Body of pancreas (tissue), 4 donors: ENCODE data around the gene ARMS2. TPM values are rescaled to one million over a fixed set of nuclear protein-coding genes. Genes with fewer than 3 reads are reported as not detected.

Experiments used
- ATAC-seq: fragments of 150-250 bp; one replicate; pipeline ENCODE4 v1.9.1; 2016
- DNase-seq, 4 donors: peaks; one replicate each; pipeline ENCODE4 v3.0.0-alpha.2; 2019
- H3K27ac ChIP-seq, 4 donors: fragments of 200-600 bp; sonication (generic); 1 replicate in 3 of 4; 2 replicates in 1 of 4; pipeline versions ENCODE4 v1.5.1 to v1.6.1; 2016 to 2019; ENCODE audit warnings: mild to moderate bottlenecking in 1 of 4, mixed read lengths in 1 of 4, moderate library complexity in 1 of 4
- H3K27me3 ChIP-seq, 2 donors: fragments of 200-600 bp; sonication (generic); one replicate each; pipeline ENCODE4 v1.6.0; 2016; ENCODE audit warnings: mild to moderate bottlenecking in 1 of 2
- H3K36me3 ChIP-seq, 2 donors: fragments of 200-600 bp; sonication (generic); replicated peaks in 1 of 2; 2 replicates each; pipeline ENCODE4 v1.5.1; 2016; ENCODE audit warnings: low read depth in 2 of 2; ENCODE audit not compliant: insufficient read depth in 1 of 2
- H3K4me1 ChIP-seq: fragments of 200-600 bp; sonication (generic); one replicate; pipeline ENCODE4 v1.6.0; 2016
- H3K4me3 ChIP-seq, 2 donors: fragments of 200-600 bp; sonication (generic); 1 replicate in 1 of 2; 2 replicates in 1 of 2; pipeline ENCODE4 v1.5.1; 2016 to 2019
- H3K9me3 ChIP-seq, 3 donors: fragments of 200-600 bp; sonication (generic); 1 replicate in 2 of 3; 2 replicates in 1 of 3; pipeline ENCODE4 v1.5.1; 2016
- POLR2A ChIP-seq, 3 donors: fragments of 450-650 bp; IDR thresholded peaks; one replicate each; pipeline ENCODE4 v1.6.1; 2016; ENCODE audit warnings: antibody characterized with exemption in 3 of 3, mild to moderate bottlenecking in 2 of 3
- WGBS, 2 donors: methylation state at CpG; one replicate each; pipeline ENCODE4 v1.1.5; 2017; 5-methylcytosine and 5-hydroxymethylcytosine counted together
- intact Hi-C: fragments of 100-400 bp; cut with DNase I; formaldehyde crosslinking; loops from one replicate; pipeline ENCODE4 v1.15.1; 2023
- total RNA-seq, 2 donors: library from RNA; depleted of rRNA; stranded (reverse); fragments of >200 nt; gene quantifications; one replicate each; pipeline ENCODE4 v1.1.0, GENCODE V29; 2016
- TF ChIP-seq, protein P1 (sequence below), 7 experiments: fragments of 450-650 bp in 4 of 7; fragments of 200-600 bp in 3 of 7; sonication (generic) in 3 of 7; IDR thresholded peaks; one replicate each; pipeline ENCODE4 v1.5.1; 2016 to 2019; ENCODE audit warnings: antibody characterized with exemption in 7 of 7

The ARMS2 gene
- total RNA-seq, 2 donors from 2014 or later, result not detected

DNA sequence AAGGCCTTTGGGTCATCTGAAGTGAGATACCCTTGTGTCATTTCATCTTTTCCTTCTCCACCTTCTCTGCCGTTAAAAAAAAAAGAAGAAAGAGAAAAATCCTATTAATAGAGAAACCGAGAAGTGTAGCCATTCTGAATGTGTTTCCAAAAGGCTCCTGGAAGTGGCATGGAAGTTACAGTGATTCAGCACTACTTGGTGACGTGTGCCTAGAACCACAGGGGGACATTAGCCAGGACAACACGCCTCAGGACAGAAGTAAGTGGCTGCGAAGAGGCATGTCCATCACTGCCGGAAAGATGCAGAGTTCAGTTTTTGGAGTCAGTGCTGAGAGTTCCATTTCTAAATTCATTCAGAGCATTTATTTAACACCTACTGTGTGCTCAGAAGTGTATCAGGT lies 13.2 kb downstream of the ARMS2 start:
- ATAC-seq, result no peak
- intact Hi-C loops, result no loop called here
- 75 to 87% methylated on average over 6 of the region's 6 CpGs for WGBS, 2 donors

DNA sequence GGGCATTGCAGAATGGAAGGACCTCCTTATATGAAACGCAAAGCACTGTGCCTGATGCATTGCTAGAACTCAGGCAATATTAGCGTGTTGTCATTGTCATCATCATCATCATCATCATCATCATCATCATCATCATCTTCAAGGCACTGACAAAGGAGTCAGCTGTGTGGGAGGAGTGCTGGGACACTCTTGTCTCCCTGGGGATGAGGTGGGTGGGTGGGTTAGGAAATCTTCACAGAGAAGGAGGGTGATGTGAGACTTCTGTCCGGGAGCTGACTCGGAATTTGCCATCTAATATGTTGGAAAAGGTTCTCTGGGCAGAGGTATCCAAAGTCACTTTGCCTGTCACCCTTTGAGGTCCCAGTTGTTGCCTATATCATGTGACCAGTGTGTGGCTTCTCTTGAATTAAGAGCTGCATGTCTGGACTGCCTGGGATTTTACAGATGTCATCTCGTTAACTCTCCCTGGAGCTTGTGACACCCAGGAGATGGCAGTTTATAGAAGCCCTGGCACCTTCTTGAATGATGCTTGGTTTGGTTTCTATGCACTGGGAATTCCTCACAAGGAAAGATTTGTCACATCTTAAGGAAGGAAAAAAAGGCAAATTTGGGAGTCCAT lies 14.0 kb downstream of the ARMS2 start:
- Histone ChIP-seq H3K4me1 (peaks cover 2% of the 10 kb centered on the region), H3K9me3 (no peaks in the 10 kb centered on the region), H3K27me3 (no peaks in the 10 kb centered on the region), H3K4me3 (no peak overlapping the region), H3K36me3 (no peaks in the 10 kb centered on the region), H3K27ac (peak overlapping the region in 1 of 4 donors; percentile 20)
- TF ChIP-seq POLR2A (IDR thresholded peaks at IDR 0.05), result no peak
- TF ChIP-seq, protein P1, sequence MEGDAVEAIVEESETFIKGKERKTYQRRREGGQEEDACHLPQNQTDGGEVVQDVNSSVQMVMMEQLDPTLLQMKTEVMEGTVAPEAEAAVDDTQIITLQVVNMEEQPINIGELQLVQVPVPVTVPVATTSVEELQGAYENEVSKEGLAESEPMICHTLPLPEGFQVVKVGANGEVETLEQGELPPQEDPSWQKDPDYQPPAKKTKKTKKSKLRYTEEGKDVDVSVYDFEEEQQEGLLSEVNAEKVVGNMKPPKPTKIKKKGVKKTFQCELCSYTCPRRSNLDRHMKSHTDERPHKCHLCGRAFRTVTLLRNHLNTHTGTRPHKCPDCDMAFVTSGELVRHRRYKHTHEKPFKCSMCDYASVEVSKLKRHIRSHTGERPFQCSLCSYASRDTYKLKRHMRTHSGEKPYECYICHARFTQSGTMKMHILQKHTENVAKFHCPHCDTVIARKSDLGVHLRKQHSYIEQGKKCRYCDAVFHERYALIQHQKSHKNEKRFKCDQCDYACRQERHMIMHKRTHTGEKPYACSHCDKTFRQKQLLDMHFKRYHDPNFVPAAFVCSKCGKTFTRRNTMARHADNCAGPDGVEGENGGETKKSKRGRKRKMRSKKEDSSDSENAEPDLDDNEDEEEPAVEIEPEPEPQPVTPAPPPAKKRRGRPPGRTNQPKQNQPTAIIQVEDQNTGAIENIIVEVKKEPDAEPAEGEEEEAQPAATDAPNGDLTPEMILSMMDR (IDR thresholded peaks at IDR 0.05), result no peak
- ATAC-seq (no peak), DNase-seq (no peak)
- 88 to 90% methylated on average over 5 of the region's 5 CpGs for WGBS, 2 donors
- intact Hi-C loops, result no loop called here

More for the DNA sequence above, 13.2 kb downstream of the ARMS2 start:
- Histone ChIP-seq H3K27ac (no peak overlapping the region), H3K27me3 (no peaks in the 10 kb centered on the region), H3K4me3 (no peak overlapping the region), H3K36me3 (no peaks in the 10 kb centered on the region), H3K4me1 (peaks cover 9% of the 10 kb centered on the region), H3K9me3 (no peaks in the 10 kb centered on the region)
- no peak for TF ChIP-seq POLR2A (IDR thresholded peaks at IDR 0.05)
- TF ChIP-seq, protein P1 (IDR thresholded peaks at IDR 0.05), result no peak
- no peak for DNase-seq

DNA sequence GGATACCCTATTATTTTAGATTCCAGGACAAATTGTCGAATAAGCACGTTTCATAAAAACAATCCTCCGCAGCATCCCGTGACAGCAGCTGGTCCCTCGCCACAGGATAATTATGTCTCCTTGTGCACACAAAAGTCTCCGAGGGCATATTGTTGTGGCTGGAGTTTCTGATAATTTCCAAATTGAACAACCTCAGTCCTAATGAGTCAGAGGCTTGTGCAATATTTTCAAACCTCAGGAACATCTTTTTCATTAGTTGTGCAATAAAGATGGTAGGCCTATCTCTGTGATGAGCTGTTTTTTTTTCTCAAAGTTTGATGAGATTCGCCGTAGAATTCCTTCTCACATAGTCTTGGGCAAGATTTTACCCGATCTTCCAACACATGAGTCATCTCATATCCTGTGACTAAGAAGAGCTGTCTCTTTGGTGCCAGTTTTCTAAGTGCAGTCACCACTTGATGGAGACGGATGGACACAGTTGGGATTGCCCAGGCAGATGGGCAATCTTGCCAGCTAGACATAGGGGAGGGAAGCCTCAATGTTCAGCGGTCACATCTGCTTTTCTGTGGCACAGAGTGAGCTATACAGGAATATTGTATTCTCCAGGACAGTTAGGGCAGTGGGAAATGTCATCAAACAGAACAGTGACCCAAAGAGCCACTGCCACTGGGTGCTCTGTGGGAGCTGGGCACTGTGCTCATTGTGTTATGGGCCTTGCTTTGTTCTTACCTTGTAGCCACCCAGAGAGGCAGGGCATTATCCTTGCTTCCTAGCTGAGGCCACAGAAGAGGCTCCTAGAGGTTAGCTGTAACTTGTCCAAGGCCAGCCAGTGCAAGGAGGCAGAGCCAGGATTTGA lies 14.7 kb downstream of the ARMS2 start:
- no peak overlapping the region for H3K4me3 ChIP-seq
- no peaks in the 10 kb centered on the region for H3K27me3 ChIP-seq
- peak overlapping the region in 2 of 4 donors; percentile 29 to 31 for H3K27ac ChIP-seq
- no peaks in the 10 kb centered on the region for H3K36me3 ChIP-seq
- 76 to 80% methylated on average over 10 to 11 of the region's 11 CpGs for whole genome bisulfite sequencing, 2 donors
- peak; percentile 78 for ATAC-seq
- TF ChIP-seq, protein P1 (IDR thresholded peaks at IDR 0.05), result no peak
- no peak for TF ChIP-seq POLR2A (IDR thresholded peaks at IDR 0.05)
- H3K4me1 ChIP-seq, result no peaks in the 10 kb centered on the region
- H3K9me3 ChIP-seq, result no peaks in the 10 kb centered on the region
- intact Hi-C loops, result no loop called here
- peak in 1 of 4 donors; percentile 51 for DNase-seq

DNA sequence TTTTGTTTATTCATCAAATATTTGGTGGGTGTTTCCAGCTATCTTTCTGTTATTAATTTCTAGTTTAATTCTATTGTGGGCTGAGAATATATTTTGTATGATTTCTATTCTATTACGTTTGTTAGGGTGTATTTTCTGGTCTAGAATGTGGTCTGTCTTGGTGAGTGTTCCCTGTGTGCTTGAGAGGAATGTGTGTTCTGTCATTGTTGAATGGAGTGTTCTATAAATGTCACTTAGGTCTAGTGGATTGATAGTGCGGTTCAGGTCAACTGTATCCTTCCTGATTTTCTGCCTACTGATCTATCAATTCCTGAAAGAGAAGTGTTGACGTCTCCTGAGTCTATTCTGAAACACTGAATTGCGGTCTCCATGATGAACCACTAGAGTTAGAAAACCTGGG lies 15.4 kb downstream of the ARMS2 start:
- intact Hi-C loops, result no loop called here
- no peaks in the 10 kb centered on the region for H3K27me3 ChIP-seq
- H3K9me3 ChIP-seq, result no peaks in the 10 kb centered on the region
- TF ChIP-seq POLR2A (IDR thresholded peaks at IDR 0.05), result no peak
- TF ChIP-seq, protein P1 (IDR thresholded peaks at IDR 0.05), result no peak
- WGBS, 2 donors, result 83 to 94% methylated on average over 4 of the region's 4 CpGs
- no peaks in the 10 kb centered on the region for H3K4me1 ChIP-seq
- DNase-seq (no peak), ATAC-seq (no peak)
- no peaks in the 10 kb centered on the region for H3K36me3 ChIP-seq
- no peak overlapping the region for H3K27ac ChIP-seq
- H3K4me3 ChIP-seq, result no peak overlapping the region
